Smooth muscle cell (in vitro differentiated cells): ENCODE data around the gene ARGLU1. TPM values are rescaled to one million over a fixed set of nuclear protein-coding genes. Genes with fewer than 3 reads are reported as not detected.

Experiments used
- DNase-seq: peaks from one replicate; lab custom pipeline; 2025; ENCODE audit not compliant: unreplicated experiment; lab: John Stamatoyannopoulos, UW
- H2AFZ ChIP-seq: fragments of 200-600 bp; sonication (generic); 2 replicates; pipeline ENCODE4 v1.6.0; 2016; ENCODE audit warnings: antibody characterized with exemption, low read depth, mild to moderate bottlenecking
- H3F3A ChIP-seq: fragments of 200-600 bp; sonication (generic); 2 replicates; pipeline ENCODE4 v1.6.0; 2017; ENCODE audit warnings: antibody characterized with exemption, low read depth
- H3K27ac ChIP-seq: fragments of 200-600 bp; sonication (generic); 2 replicates; pipeline ENCODE4 v1.5.1; 2016; ENCODE audit warnings: low read depth, mild to moderate bottlenecking
- H3K27me3 ChIP-seq: fragments of 200-600 bp; sonication (generic); 2 replicates; pipeline ENCODE4 v1.6.1; 2016; ENCODE audit warnings: low read depth, mild to moderate bottlenecking
- H3K36me3 ChIP-seq: fragments of 200-600 bp; sonication (generic); 2 replicates; pipeline ENCODE4 v1.5.1; 2016; ENCODE audit warnings: low read depth
- H3K4me1 ChIP-seq: fragments of 200-600 bp; sonication (generic); 2 replicates; pipeline ENCODE4 v1.5.1; 2016; ENCODE audit warnings: low read depth
- H3K4me2 ChIP-seq: fragments of 200-600 bp; sonication (generic); 2 replicates; pipeline ENCODE4 v1.6.0; 2016; ENCODE audit warnings: mild to moderate bottlenecking
- H3K4me3 ChIP-seq: fragments of 200-600 bp; sonication (generic); 2 replicates; pipeline ENCODE4 v1.5.1; 2016; ENCODE audit warnings: mild to moderate bottlenecking
- H3K79me2 ChIP-seq: fragments of 200-600 bp; sonication (generic); 2 replicates; pipeline ENCODE4 v1.6.0; 2016; ENCODE audit warnings: low read depth, mild to moderate bottlenecking
- H3K9ac ChIP-seq: fragments of 200-600 bp; sonication (generic); 2 replicates; pipeline ENCODE4 v1.6.0; 2016; ENCODE audit warnings: low read depth
- H3K9me3 ChIP-seq: fragments of 200-600 bp; sonication (generic); replicated peaks from 2 replicates; pipeline ENCODE4 v1.5.1; 2016; ENCODE audit warnings: low read depth
- H4K20me1 ChIP-seq: fragments of 200-600 bp; sonication (generic); 2 replicates; pipeline ENCODE4 v1.6.0; 2016; ENCODE audit warnings: low read depth
- CTCF ChIP-seq: fragments of 200-600 bp; sonication (generic); IDR thresholded peaks from 2 replicates; pipeline ENCODE4 v1.5.1; 2017; ENCODE audit warnings: borderline replicate concordance, mild to moderate bottlenecking, antibody characterized with exemption; ENCODE audit not compliant: insufficient read depth, poor library complexity, severe bottlenecking
- WGBS: methylation state at CpG from one replicate; pipeline ENCODE4 v1.1.7; 2016; ENCODE audit warnings: low lambda C conversion rate; 5-methylcytosine and 5-hydroxymethylcytosine counted together
- polyA plus RNA-seq: library from polyadenylated mRNA; unstranded; fragments of >200 nt; fragmentation: Nextera tagmentation; extraction: Ambion mirVana; gene quantifications from 2 replicates; pipeline ENCODE4 v1.2.1, GENCODE V29; 2016
- total RNA-seq: library from RNA; depleted of rRNA; stranded (reverse); fragments of >200 nt; gene quantifications from 2 replicates; pipeline ENCODE4 v1.2.3, GENCODE V29; 2014

Gene ARGLU1
- total and polyA plus RNA-seq, 2 experiments from 2014 or later, result 36.5 to 43.6 TPM

- Histone ChIP-seq H3K9ac (no peak overlapping the region), H4K20me1 (peaks cover 23% of the 10 kb centered on the region), H3K27me3 (no peaks in the 10 kb centered on the region), H3K79me2 (peaks cover 99% of the 10 kb centered on the region), H3K4me1 (peaks cover 48% of the 10 kb centered on the region), H3K36me3 (no peaks in the 10 kb centered on the region), H2AFZ (no peak overlapping the region), H3K4me2 (peak overlapping the region; percentile 49), H3K27ac (peak overlapping the region; percentile 61), H3F3A (peaks cover 4% of the 10 kb centered on the region), H3K9me3 (no peaks in the 10 kb centered on the region), H3K4me3 (no peak overlapping the region)
- WGBS, result 60% methylated on average over 5 of the region's 5 CpGs
- TF ChIP-seq CTCF, result no peak
- DNase-seq, result no peak
Measured at GRCh38 chr13:106521095-106521799, 46.7 kb downstream of the ARGLU1 start.

- peak; percentile 59 for TF ChIP-seq CTCF
- WGBS, result 66% methylated on average over 12 of the region's 12 CpGs
- H3F3A ChIP-seq, result peaks cover 4% of the 10 kb centered on the region
- H3K4me3 ChIP-seq, result no peak overlapping the region
- peak overlapping the region; percentile 37 for H3K4me2 ChIP-seq
- H3K27me3 ChIP-seq, result no peaks in the 10 kb centered on the region
- no peak overlapping the region for H2AFZ ChIP-seq
- peaks cover 16% of the 10 kb centered on the region for H4K20me1 ChIP-seq
- H3K27ac ChIP-seq, result peak overlapping the region; percentile 61
- no peaks in the 10 kb centered on the region for H3K36me3 ChIP-seq
- DNase-seq, result no peak
- peaks cover 99% of the 10 kb centered on the region for H3K79me2 ChIP-seq
- no peak overlapping the region for H3K9ac ChIP-seq
- peaks cover 46% of the 10 kb centered on the region for H3K4me1 ChIP-seq
- H3K9me3 ChIP-seq, result no peaks in the 10 kb centered on the region
Measured at GRCh38 chr13:106520251-106521054, 47.5 kb downstream of the ARGLU1 start.

GRCh38 chr13:106518512-106518911 is 49.4 kb downstream of the ARGLU1 start:
- no peak for DNase-seq
- peaks cover 4% of the 10 kb centered on the region for H3F3A ChIP-seq
- no peak overlapping the region for H3K9ac ChIP-seq
- peak overlapping the region; percentile 61 for H3K27ac ChIP-seq
- H3K79me2 ChIP-seq, result peaks cover 98% of the 10 kb centered on the region
- no peak overlapping the region for H2AFZ ChIP-seq
- WGBS, result 95% methylated on average over 11 of the region's 11 CpGs
- TF ChIP-seq CTCF, result no peak
- H3K4me3 ChIP-seq, result no peak overlapping the region
- H4K20me1 ChIP-seq, result peaks cover 15% of the 10 kb centered on the region
- no peaks in the 10 kb centered on the region for H3K36me3 ChIP-seq
- H3K4me2 ChIP-seq, result no peak overlapping the region
- H3K9me3 ChIP-seq, result no peaks in the 10 kb centered on the region
- no peaks in the 10 kb centered on the region for H3K27me3 ChIP-seq
- H3K4me1 ChIP-seq, result peaks cover 57% of the 10 kb centered on the region
